Astrocyte of the spinal cord (primary cell): ENCODE results near the gene FAM3D.
A peak's percentile ranks its signal among the peaks of the same experiment; 100 is the strongest.

Experiments used
- DNase-seq: peaks from one replicate; pipeline ENCODE4 v3.0.0; 2011; ENCODE audit warnings: low read depth, low spot score
- H3K4me3 ChIP-seq: 2 replicates; pipeline ENCODE4 v1.5.1; 2011; ENCODE audit warnings: low read depth, mild to moderate bottlenecking, low read length, moderate library complexity
- CTCF ChIP-seq: IDR thresholded peaks from 2 replicates; pipeline ENCODE4 v1.5.1; 2012; ENCODE audit warnings: low read depth, mild to moderate bottlenecking, low read length, inconsistent platforms
- in situ Hi-C: cut with HindIII; loops from 2 replicates; pipeline ENCODE4 v1.10.0; 2017; ENCODE audit warnings: low sequenced_read_pairs

Gene FAM3D

GRCh38 chr3:58647381-58648141, 19.0 kb downstream of the FAM3D start:
- in situ Hi-C loops = no loop called here
- H3K4me3 ChIP-seq = no peak overlapping the region
- no peak for TF ChIP-seq CTCF
- DNase-seq = no peak

GRCh38 chr3:58646503-58646902, 20.1 kb downstream of the FAM3D start:
- DNase-seq = no peak
- in situ Hi-C loops = no loop called here
- TF ChIP-seq CTCF = no peak
- H3K4me3 ChIP-seq = no peak overlapping the region

- TF ChIP-seq CTCF = no peak
- in situ Hi-C loops = no loop called here
- DNase-seq = no peak
- H3K4me3 ChIP-seq = no peak overlapping the region
These were observed 20.8 kb downstream of the FAM3D start for GRCh38 chr3:58645726-58646125.

GRCh38 chr3:58642846-58643245, 23.7 kb downstream of the FAM3D start:
- no peak overlapping the region for H3K4me3 ChIP-seq
- in situ Hi-C loops = no loop called here
- no peak for DNase-seq
- no peak for TF ChIP-seq CTCF

GRCh38 chr3:58640700-58641372, 25.7 kb downstream of the FAM3D start:
- no peak overlapping the region for H3K4me3 ChIP-seq
- peak; percentile 71 for DNase-seq
- peak; percentile 96 for TF ChIP-seq CTCF
- in situ Hi-C loops = no loop called here

- H3K4me3 ChIP-seq = no peak overlapping the region
- DNase-seq = no peak
- in situ Hi-C loops = no loop called here
- no peak for TF ChIP-seq CTCF
These were observed 26.7 kb downstream of the FAM3D start for GRCh38 chr3:58639842-58640241.
